Uterus (tissue), 2 donors: ENCODE measurements around the gene NOP9.

Experiments
- CTCF ChIP-seq, 4 experiments: fragments of 200-600 bp in 2 of 4; fragments of 450-650 bp in 2 of 4; sonication (generic) in 2 of 4; IDR thresholded peaks; one replicate each; pipeline ENCODE4 v1.5.1; 2016 to 2019; ENCODE audit warnings: antibody characterized with exemption in 4 of 4, mild to moderate bottlenecking in 2 of 4, moderate library complexity in 1 of 4
- POLR2A ChIP-seq, 2 donors: fragments of 450-650 bp; IDR thresholded peaks; one replicate each; pipeline ENCODE4 v1.6.1; 2016; ENCODE audit warnings: antibody characterized with exemption in 2 of 2, mild to moderate bottlenecking in 1 of 2, moderate library complexity in 1 of 2

GRCh38 chr14:24298892-24299254, 777 bp upstream of the NOP9 start:
- TF ChIP-seq CTCF (IDR thresholded peaks at IDR 0.05) (no peak), POLR2A (IDR thresholded peaks at IDR 0.05) (no peak)
